CD4-positive, alpha-beta T cell treated with Interleukin-12 subunit alpha and Interleukin-12 subunit beta, for 1 hour (primary cell): ENCODE results near the gene ZSWIM5.
"Not testable (repeated sequence)": the region's sequence is repeated elsewhere in the genome, so short reads cannot be mapped to it uniquely, and the experiment has no call there.

Experiments
- DNase-seq: peaks from one replicate; pipeline ENCODE4 v3.0.0-alpha.2; 2020

ZSWIM5 gene

DNA sequence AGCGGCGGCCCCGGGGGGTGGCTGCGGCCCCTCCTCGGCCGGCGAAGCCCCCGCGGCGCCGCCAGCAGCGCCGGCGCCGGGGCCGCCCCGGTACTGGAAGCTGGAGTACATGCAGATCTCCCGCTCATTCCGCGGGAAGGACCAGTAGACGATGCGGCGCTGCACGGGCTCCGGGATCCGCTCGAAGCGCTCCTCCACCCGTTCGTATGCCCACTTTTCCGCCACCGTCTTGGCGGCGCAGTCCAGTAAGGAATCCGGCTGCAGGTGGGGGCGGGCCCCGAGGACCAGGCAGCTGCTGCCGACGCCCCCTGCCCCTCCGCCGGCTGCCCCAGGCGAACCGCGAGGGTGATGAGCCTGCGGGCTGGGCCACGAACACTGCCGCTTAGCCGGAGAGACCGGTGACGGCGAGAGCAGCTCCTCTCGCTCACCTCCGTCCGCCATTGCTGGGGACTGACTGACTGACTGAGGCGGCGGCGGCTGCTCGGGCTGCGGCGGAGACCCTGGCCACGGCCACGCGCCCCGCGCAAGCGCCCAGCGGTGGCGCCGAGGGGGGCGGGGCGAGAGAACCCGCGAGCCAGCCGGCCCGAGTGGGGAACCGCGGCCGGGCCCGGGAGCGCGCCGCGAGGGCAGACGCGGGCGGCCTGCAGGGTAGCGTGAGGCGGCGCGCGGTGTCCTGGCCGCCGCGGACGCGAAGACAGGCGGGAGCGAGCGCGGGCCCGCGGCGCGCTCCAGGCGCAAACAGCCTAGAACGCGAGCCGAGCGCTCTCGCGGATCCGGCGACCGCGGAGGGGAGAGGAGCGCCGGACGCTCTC lies at the start of gene ZSWIM5:
Gene ZSWIM5 (minus strand): TSS at position 696 of the 812 bp plus-strand sequence. CDS start 255 bp downstream, at position 441.
- DNase-seq = peak; percentile 75

DNA sequence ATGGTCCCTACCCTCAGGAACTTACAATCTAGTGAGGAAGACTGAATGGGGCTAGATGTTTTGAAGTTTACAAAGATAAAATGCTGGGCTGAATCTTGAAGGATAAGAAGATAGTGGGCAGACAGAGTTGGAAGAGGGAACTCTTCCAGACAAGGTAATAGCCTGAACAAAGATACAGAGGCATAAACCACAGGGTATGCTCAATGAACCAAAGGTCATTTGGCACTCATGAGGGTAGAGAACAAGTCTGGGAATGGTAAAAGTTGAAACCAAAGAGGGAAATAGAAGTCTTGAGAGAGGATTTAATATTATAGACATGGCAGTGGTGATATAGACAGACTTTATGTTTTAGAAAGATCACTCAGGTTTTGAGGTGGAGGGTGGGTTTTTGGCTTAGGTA lies 48.1 kb upstream of the ZSWIM5 start:
- DNase-seq = no peak

DNA sequence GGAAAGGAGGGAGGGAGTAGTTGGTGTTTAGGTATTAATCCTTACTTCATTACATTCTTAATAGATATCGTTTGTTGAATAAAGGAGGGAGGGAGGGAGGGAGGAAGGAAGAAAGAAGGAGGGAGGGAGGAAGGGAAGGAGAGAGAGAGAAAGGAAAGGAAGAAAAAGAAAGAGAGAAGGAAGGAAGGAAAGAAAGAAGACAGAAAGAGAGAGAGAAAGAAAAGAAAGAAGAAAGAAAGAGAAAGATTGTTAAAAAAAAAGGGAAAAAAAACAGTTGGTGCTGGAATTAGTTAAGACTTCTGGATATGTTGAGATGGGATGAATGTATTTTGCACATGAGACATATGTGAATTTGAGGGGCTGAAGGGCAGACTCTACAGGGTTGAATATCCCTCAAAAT lies 44.1 kb upstream of the ZSWIM5 start:
- DNase-seq = no peak

DNA sequence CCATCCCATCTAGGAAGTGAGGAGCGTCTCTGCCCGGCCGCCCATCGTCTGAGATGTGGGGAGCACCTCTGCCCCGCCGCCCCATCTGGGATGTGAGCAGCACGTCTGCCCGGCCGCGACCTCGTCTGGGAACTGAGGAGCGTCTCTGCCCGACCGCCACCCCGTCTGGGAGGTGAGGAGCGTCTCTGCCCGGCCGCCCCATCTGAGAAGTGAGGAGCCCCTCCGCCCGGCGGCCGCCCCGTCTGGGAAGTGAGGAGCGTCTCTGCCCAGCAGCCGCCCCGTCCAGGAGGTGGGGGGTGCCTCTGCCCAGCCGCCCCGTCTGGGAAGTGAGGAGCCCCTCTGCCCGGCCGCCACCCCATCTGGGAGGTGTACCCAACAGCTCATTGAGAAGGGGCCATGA lies 41.6 kb upstream of the ZSWIM5 start:
- DNase-seq = not testable (repeated sequence)

DNA sequence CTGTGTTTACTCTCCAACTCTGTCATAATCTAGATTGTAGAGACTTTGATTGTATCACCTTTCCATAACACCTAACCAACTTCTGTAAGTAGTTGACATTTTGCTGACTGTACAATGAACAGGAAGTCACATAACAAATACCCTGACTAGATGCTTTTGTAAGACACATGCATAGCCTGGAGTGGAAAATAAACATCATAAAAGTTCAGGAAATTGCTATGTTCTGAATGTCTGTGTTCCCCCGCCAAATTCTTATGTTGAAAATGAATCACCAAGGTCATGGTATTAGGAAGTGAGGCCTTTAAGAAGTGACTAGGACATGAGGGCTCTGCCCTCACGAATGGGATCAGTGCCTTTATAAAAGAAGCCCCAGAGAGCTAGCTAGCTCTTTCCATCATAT lies 40.4 kb upstream of the ZSWIM5 start:
- DNase-seq = no peak

DNA sequence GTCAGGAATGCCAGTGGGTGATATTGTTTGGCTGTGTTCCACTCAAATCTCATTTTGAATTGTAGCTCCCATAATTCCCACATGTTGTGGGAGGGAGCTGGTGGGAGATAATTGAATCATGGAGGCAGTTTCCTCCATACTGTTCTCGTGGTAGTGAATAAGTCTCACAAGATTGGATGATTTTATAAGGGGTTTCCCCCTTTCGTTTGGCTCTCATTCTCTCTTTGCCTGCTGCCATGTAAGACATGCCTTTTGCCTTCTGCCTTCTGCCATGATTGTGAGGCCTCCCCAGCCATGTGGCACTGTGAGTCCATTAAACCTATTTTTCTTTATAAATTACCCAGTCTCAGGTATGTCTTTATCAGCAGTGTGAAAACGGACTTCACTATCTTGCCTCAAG lies 40.0 kb upstream of the ZSWIM5 start:
- not testable (repeated sequence) for DNase-seq

DNA sequence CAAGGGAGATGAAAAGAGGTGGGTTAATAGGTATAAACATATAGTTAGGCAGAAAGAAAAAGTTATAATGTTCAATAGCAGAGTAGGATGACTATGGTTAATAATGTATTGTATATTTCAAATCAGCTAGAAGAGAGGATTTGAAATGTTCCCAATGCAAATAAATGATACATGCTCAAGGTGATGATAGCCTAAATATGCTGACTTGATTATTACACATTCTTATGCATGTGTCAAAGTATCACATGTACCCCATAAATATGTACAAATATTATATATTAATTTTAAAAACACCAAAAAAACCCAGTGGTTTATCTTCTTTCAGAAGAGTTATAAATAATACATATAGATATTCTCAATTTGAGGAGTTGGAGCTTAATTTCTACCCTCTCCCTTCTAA lies 38.3 kb upstream of the ZSWIM5 start:
- no peak for DNase-seq

DNA sequence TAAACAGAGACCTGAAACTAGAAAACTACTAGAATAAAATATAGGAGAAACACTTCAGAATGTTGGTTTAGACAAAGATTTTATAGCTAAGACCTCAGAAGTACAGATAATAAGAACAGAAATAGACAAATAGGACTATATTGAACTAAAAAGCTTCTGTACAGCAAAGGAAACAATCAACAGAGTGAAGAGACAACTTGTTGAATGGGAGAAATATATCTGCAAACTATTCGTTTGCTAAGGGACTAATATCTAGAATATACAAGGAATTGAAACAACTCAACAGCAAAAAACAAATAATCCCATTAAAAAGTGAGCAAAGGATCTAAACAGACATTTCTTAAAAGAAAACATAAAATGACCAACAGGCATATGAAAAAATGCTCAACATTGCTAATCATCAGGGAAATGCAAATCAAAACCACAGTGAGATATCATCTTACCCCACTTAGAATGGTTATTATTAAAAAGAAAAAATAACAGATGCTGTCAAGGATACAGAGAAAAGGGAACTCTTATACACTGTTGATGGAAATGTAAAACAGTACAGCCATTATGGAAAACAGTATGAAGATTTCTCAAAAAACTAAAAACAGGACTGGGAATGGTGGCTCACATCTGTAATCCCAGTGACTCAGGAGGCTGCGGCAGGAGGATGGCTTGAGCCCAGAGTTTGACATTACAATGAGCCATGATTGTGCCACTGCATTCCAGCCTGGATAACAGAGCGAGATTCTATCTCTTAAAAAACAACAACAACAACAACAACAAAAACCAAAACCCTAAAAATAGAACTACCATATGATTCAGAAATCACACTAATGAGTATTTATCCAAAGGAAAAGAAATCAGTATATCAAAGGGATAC lies 37.3 kb upstream of the ZSWIM5 start:
- no peak for DNase-seq

DNA sequence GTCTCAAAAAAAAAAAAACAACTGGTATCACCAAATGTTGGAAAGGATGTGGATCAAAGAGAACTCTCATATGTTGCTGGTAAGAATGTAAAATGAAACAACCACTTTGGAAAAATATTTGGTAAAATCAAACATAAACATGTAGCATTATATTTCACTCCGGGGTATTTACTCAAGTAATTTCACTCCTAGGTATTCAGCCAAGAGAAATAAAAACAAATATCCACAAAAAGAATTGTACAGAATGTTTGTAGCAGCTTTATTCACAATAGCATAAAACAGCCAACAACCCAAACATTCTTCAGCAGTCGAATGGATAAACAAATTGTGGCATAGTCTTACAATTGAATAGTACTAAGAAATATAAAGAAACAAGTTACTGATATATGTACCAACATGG lies 32.4 kb upstream of the ZSWIM5 start:
- no peak for DNase-seq

DNA sequence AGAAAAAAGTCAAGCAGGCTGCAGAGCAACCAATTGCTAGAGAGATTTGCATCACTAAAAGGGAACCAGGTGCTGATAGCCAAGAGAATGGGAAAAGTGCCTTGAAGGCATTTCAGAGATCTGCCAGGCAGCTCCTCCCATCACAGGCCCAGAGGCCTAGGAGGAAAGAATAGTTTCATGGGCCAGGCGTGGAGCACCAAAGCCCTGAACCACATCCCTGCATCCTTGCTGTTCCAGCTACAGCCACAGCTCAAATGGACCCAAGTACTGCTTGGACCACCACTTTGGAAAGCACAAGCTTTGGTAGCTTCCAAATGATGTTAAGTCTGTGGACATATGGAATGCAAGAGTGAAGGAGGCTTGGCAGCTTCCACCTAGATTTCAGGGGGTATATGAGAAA lies 29.7 kb upstream of the ZSWIM5 start:
- no peak for DNase-seq

DNA sequence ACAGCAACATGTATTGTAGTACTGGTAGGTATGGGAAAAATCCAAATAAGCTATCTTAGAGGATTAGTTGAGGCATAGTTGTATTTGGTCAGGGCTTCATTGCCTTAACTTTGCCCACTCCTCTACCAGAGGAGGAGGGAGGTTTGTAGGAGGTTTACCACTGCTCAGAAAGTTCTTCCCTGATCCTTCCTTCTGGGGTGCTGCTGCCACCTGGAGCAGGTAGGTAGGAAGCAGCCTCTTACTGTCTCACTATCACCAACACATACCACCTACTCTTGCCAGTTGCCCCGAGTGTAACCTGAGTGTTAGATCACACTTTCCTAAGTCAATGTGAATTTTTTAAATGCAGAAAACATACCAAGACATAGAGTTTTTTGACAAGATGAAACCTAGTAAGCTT lies 24.1 kb upstream of the ZSWIM5 start:
- peak; percentile 27 for DNase-seq

DNA sequence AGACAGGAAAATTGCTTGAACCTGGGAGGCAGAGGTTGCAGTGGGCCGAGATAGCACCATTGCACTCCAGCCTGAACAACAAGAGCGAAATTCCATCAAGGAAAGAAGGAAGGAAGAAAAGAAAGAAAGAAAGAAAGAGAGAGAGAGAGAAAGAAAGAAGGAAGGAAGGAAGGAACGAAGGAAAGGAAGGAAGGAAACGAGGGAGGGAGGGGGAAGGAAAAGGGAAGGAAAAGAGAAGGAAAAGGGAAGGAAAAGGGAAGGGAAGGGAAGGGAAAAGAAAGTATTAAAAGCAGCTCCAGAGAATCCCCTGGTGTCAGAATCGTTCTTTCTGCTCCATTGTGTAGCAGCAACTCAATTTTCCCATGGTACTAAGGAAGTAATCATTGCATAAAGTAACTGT lies 19.2 kb upstream of the ZSWIM5 start:
- DNase-seq = no peak

DNA sequence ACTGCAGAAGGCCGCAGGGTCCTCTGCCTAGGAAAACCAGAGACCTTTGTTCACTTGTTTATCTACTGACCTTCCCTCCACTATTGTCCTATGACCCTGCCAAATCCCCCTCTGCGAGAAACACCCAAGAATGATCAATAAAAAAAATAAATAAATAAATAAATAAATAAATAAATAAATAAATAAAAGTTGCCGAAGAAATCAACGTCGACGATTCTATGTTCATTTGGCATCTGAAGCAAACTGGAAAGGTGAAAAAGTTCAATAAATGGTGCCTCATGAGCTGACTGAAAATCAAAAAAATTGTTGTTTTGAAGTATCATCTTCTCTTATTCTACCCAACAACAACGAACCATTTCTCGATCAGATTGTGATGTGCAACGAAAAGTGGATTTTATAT lies 17.3 kb upstream of the ZSWIM5 start:
- not testable (repeated sequence) for DNase-seq

DNA sequence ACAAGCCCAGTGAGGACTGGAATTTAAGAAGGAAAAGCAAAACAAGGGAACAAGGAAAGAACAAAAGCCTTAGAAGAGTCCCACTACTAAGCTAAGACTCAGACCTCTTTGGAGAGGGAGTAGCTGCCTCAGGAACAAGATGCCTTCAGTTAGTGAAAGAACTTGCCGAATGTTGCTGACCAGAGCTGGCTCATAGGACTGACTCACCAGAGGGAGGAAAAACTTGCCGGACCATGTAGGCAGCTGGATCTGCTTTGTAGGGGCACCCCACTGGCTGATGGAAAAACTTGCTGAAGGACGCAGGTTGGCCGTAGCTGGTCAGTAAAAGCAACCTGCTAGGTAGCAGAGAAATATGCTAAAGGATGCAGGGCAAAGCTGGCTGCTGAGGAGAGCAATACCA lies 15.3 kb upstream of the ZSWIM5 start:
- DNase-seq = no peak

DNA sequence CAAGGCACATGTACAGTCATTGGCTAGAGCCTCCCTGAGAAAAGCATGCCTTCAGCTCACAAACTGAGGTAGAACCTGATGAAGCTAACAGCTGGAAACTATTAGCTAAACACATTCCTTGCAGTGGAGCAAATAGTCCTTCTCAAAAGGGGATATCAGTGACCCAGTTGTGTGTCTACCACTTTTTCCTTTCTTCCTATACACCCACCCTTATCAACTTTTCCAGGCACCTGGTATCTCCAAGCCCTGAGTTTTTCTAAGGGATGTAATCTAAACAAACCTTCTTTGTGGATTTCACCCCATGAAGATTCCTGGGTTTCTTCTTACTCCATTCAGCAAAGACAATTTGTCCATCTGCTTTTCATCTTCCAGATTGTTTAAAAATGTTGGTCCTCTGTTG lies 10.5 kb upstream of the ZSWIM5 start:
- no peak for DNase-seq

DNA sequence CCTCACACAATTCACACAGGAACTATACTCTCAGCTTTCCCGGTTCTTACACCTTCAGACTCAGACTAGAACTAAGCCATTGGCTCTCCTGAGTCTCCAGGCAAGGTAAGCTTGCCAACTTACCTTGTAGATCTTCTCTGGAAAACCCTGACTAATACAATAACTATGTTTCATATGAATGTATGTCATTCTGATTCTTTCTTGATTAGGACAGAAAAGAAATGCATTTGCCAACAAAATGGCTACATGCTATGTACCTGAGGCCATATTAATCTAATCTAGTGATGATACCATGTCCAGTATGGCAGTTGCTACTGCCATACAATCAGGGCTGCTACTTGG lies 9.8 kb upstream of the ZSWIM5 start:
- DNase-seq = no peak

DNA sequence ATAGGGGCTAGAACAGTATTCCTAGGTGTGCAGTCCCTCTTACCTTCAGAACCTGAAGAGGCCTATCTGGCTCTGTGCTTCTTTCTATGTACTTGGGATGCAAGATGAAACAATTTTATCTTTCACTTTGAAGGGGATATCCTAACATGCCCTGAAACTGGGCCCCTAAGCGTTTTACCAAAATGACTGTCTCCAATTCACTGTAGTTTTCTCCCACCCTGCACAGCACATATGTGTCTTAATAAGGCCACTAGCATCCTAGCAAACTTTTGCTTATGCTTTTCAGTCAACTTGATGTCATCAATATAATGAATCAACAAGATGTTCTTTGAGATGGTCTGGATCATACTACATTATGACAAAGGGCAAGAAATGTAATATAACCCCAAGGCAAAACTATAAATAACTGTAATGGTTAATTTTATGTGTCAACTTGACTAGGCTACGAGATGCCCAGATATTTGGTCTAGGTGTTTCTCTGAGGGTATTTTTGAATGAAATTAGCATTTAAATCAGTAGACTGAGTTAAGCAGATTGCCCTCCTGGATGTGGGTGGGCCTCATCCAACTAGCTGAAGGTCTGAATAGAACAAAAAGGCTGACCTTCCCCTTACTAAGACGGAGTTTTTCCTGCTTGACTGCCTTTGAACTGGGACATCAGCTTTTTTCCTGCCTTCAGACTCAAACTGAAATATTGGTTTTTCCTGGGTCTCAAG lies 9.2 kb upstream of the ZSWIM5 start:
- DNase-seq = no peak

DNA sequence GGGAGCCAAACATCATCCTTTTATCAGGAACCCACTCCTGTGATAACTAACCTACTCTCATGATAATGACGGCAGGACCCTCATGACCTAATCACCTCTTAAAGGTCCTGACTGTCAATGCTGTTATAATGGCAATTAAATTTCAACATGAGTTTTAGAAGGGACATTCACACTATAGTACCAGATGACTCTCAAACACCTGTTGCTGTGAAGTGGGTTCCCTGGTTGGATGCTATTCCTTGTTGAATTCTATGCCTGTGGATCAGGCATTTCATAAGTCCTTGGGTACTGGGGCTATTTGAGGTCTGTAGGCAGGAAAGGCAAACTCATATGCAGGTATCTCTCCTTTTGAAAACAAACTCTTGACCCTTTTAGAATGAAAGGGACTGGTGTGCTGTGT lies 7.5 kb upstream of the ZSWIM5 start:
- no peak for DNase-seq

DNA sequence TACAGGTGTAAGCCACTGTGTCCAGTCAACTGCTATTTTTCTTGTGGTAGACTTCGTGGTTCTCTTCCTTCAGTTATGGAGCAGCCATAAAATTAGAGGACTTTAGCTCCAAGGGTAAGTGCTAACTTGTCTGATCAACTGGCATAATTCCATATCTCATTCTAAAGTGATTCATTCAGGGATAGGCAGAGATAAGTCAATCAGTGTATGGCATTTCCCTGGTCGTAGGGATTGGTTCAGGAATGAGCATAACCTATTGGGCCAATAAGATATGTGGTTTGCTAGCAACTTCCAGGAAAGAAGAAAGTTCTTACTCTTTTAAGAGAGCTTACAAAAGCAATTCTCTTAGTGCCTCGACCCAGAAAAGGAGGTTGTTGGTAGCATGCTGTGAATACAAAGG lies 4.7 kb upstream of the ZSWIM5 start:
- DNase-seq = no peak

DNA sequence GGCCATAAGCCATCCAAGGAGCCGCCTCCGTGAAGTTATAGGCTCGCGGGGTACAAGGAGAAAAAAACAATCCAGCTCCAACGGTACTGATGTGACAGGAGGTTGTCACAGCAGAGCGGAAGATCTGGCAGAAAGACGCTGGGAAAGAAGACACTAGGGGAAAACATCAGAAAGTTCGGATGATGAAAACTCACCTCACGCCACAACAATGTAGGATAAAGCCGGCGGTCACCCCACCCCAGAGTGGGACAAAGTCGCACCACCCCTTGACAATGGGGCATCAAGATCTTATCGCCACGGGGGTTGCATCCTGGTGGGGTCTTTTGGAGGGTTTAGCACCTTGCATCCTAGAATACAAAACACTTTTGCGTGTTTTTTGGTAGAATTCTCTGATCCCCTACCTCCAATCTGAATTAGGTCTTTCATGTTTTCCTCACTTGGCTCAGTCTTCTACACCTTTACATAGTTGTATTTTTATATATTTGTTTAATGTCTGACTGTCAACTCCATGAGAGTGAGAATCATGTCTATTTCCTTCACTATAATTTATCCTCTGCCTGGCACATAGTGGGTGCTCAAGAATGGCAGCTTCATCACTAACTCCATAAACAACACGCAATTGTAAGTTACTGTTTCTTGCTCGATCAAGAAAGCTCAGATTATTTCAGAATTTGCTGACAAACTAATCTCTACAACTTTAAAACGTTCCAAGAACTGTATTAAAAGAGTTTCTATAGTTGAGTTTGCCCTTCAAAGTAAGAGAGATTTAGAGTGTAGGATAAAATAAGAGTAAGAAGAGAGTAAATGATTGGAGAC lies 611 bp upstream of the ZSWIM5 start:
- no peak for DNase-seq

DNA sequence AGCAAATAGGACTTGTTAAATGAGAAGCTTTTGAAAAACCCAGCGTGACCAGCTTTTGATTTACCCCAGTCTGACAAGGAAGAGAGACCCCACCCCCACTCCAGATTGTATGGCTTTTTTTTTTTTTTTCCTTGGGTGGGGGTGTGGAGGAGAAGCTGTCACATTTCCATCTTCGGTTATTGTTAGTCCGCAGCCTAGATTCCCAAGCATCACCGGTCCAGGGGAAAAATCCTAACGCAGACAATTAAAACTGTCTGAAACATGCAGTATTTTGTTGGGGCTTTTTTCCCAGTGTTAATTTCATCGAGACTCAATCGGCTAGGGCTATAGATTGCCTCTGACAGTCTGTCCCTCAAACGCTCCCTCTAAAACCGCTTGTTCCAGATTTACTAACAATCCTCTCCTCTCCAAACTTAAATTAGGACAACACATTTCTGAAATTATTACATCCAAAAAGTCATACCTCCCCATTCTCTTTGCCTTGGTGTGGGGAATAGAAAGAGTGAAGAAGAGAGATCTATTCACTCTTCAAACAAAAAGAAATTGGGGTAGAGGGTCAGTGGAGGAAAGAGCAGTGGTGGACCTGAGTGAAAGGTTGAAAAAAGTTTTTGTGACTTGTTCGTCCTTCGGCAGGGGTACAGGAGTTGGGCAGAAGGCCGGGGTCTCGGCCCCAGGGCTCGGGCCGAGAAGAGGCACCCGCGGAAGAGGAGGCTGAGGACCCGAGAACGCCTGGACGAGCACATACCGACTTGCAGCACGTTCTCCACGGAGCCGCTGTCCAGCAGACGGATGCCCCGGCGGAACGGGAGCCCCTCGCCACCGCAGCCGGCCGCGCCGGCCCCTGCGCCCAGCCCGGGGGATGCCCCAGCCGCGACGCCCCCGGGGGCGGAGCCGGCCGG lies 1.1 kb downstream of the ZSWIM5 start:
- DNase-seq = peak; percentile 12
